HG03066 (cell line): ENCODE data around the gene NPEPL1.
"Not testable (repeated sequence)": the region's sequence is repeated elsewhere in the genome, so short reads cannot be mapped to it uniquely, and the experiment has no call there.

Experiments used
- ATAC-seq: cut with Tn5 transposase; IDR thresholded peaks from one replicate; pipeline ENCODE4 v1.9.1; 2021; ENCODE audit warnings: low read depth; ENCODE audit not compliant: unreplicated experiment

The NPEPL1 gene

DNA sequence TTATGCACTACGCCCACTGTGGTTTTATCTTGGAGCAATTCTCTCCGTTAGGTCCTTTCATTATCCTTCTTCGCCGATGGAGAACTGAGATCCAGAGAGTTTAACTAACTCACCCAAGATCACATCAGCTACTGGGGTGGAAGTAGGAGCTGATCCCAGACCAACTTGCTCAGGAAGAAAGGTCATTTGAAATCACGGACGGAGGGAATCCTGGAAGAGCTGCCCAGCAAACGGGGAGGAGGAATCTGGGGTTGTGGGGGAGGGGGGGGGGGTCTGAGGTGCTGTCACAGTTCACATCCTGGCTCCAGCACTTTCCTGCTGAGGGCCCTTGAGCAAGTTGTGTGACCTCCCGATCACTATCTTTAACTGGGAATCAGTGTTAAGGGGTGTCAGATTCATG is 62.0 kb downstream of the NPEPL1 start:
- no peak for ATAC-seq

- no peak for ATAC-seq
Observed at GRCh38 chr20:58755062-58755697, 62.6 kb downstream of the NPEPL1 start.

DNA sequence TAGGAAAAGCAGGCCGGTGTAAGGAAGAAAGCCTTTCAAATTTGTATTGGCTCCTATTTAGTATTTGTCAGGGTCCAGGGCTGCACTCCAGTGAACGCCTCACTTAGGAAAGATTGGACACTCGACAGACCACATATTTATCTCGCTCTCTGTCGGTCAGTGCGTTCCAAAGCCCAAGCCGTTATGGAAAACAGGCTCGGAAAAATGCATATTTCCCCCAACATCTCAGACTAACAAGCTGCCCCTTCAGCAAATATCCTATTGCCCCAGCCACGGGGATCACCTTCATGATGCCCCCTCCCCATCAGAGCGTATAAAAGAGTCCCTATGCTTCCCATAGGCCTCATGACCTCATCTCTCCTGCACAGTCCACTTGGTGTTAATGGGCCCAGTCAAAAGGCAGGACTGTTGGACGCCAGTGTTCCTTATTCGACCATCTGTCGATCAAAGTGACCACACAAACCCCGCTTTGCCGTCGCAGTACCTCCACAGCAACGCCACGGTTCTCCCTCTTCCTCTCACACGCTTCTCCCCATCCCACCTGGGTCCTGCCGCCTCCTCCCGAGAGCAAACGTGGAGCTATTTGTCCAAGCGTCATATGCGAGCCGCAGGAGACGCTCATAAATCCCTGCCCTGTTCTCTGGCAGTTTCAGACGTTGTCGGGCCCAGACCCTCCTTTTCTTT is 63.3 kb downstream of the NPEPL1 start:
- no peak for ATAC-seq

DNA sequence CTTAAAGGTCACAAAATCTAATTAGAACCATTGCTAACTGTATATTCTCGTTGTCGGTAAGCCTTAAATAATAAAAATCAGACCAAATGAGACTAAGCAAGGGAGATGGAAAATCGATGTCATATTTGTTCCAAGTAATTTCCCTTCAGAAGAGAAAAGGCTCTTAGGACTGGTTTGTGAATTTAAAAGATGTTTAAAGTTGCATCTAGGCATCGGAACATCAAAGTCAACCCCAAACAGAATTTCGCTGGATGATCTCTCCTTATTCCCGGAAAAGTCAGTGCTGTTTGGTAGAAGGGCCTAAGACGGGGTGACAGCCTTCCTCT is 63.8 kb downstream of the NPEPL1 start:
- ATAC-seq = no peak

DNA sequence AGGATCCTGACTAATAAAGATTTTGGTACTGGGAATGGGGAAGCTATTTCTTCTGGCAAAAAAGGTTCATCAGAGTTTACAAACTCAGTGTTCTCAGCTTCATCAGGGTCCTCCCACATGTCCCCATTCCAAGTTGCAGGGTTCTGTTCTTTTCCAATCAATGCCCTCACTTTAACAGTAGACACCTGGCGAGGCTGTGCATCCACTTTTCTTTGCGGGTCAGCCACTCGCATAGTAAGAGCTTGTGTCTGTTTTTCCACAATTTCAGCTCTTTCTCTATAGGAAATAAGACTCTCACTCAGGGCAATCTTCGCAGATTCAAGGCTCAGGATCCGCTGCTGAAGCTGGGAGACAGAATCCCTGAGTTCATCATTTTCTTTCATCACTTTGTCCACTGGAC is 65.0 kb downstream of the NPEPL1 start:
- not testable (repeated sequence) for ATAC-seq

GRCh38 chr20:58759947-58760346 is 67.3 kb downstream of the NPEPL1 start:
- no peak for ATAC-seq

DNA sequence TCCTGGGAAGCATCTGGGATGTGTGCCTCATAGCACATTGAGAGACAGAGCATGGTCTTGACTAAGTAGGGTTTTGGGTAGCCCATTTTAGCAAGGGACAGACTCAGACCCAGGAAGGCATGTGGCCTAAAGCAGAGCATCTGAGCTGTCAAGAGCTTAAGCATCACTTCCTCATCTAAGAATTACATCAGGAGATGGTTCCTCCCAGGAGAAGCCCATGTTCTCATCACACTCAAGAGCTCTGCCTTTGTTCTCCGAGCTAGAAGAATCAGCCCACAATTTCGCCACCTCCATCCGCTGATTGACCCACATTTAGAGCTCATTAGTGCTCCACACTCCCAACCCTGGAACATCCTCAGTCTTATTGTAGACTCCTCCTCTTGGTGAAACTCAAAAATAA is 68.3 kb downstream of the NPEPL1 start:
- ATAC-seq = no peak

GRCh38 chr20:58762120-58762519 is 69.5 kb downstream of the NPEPL1 start:
- ATAC-seq = no peak

GRCh38 chr20:58763076-58763475 is 70.5 kb downstream of the NPEPL1 start:
- no peak for ATAC-seq
